ENCODE measurements around the gene CACHD1. TPM values are rescaled to one million over a fixed set of nuclear protein-coding genes. Genes with fewer than 3 reads are reported as not detected.

Gene CACHD1
- polyA plus RNA-seq, 1 donor from 2014 or later = 12.7 TPM

- Histone ChIP-seq H3K36me3 (ENCODE audit: insufficient read depth, low read length) (no peaks in the 10 kb centered on the region), H3K4me2 (ENCODE audit: low read length) (no peak overlapping the region), H3K9ac (ENCODE audit: low read length) (no peak overlapping the region)
Measured at GRCh38 chr1:64514197-64514765, 44.4 kb downstream of the CACHD1 start.

GRCh38 chr1:64515427-64515826, 45.5 kb downstream of the CACHD1 start:
- H3K4me3 ChIP-seq (ENCODE audit: low read length) = no peak overlapping the region
- H3K36me3 ChIP-seq (ENCODE audit: insufficient read depth, low read length) = no peaks in the 10 kb centered on the region
- H4K20me1 ChIP-seq (ENCODE audit: insufficient read depth) = no peaks in the 10 kb centered on the region
- H3K9ac ChIP-seq (ENCODE audit: low read length) = no peak overlapping the region
- no peaks in the 10 kb centered on the region for H3K9me2 ChIP-seq (ENCODE audit: insufficient read depth, low read length)
- no peaks in the 10 kb centered on the region for H3F3A ChIP-seq (ENCODE audit: insufficient read depth, low read length, poor library complexity, severe bottlenecking)
- no peak overlapping the region for H3K27ac ChIP-seq (ENCODE audit: low read length)
- H2AFZ ChIP-seq (ENCODE audit: low read depth, low read length) = no peak overlapping the region
- H3K27me3 ChIP-seq (ENCODE audit: insufficient read depth, low read depth, low read length) = no peaks in the 10 kb centered on the region
- no peaks in the 10 kb centered on the region for H3K9me3 ChIP-seq (ENCODE audit: low read length)
- peaks cover 19% of the 10 kb centered on the region for H3K79me2 ChIP-seq (replicated peaks; ENCODE audit: insufficient read depth, low read length)
- H3K4me2 ChIP-seq (ENCODE audit: low read length) = no peak overlapping the region
- TF ChIP-seq TAF1 (IDR thresholded peaks at IDR 0.05; ENCODE audit: low read depth) = no peak
- no peak for TF ChIP-seq POLR2AphosphoS5 (IDR thresholded peaks at IDR 0.05)
- no peak for TF ChIP-seq EP300 (conservative IDR thresholded peaks at IDR 0.05; ENCODE audit: poor library complexity, severe bottlenecking)
- no peak for TF ChIP-seq CTCF (IDR thresholded peaks at IDR 0.05; ENCODE audit: poor library complexity, severe bottlenecking)
- TF ChIP-seq MXI1 (conservative IDR thresholded peaks at IDR 0.05; ENCODE audit: poor library complexity, severe bottlenecking) = no peak
- no peak for TF ChIP-seq RAD21 (conservative IDR thresholded peaks at IDR 0.05)
- no peak for TF ChIP-seq EZH2 (IDR thresholded peaks at IDR 0.05; ENCODE audit: borderline replicate concordance, insufficient read depth, low read length, poor library complexity, severe bottlenecking)

More at GRCh38 chr1:64514197-64514765, 44.4 kb downstream of the CACHD1 start:
- no peaks in the 10 kb centered on the region for H3K9me3 ChIP-seq (ENCODE audit: low read length)
- no peak overlapping the region for H2AFZ ChIP-seq (ENCODE audit: low read depth, low read length)
- H3K4me3 ChIP-seq (ENCODE audit: low read length) = no peak overlapping the region
- no peak overlapping the region for H3K27ac ChIP-seq (ENCODE audit: low read length)
- H3K79me2 ChIP-seq (replicated peaks; ENCODE audit: insufficient read depth, low read length) = peaks cover 21% of the 10 kb centered on the region
- H3K9me2 ChIP-seq (ENCODE audit: insufficient read depth, low read length) = no peaks in the 10 kb centered on the region
- no peaks in the 10 kb centered on the region for H3F3A ChIP-seq (ENCODE audit: insufficient read depth, low read length, poor library complexity, severe bottlenecking)
- no peak for TF ChIP-seq MXI1 (conservative IDR thresholded peaks at IDR 0.05; ENCODE audit: poor library complexity, severe bottlenecking)
- no peak for TF ChIP-seq SMC3 (conservative IDR thresholded peaks at IDR 0.05; ENCODE audit: poor library complexity)
- no peak for TF ChIP-seq RAD21 (conservative IDR thresholded peaks at IDR 0.05)
- no peak for TF ChIP-seq POLR2AphosphoS5 (IDR thresholded peaks at IDR 0.05)
- TF ChIP-seq EZH2 (IDR thresholded peaks at IDR 0.05; ENCODE audit: borderline replicate concordance, insufficient read depth, low read length, poor library complexity, severe bottlenecking) = no peak
- no peak for TF ChIP-seq CTCF (IDR thresholded peaks at IDR 0.05; ENCODE audit: poor library complexity, severe bottlenecking)
- no peak for TF ChIP-seq REST (IDR thresholded peaks at IDR 0.05; ENCODE audit: borderline replicate concordance)
- no peak for TF ChIP-seq TAF1 (IDR thresholded peaks at IDR 0.05; ENCODE audit: low read depth)
- TF ChIP-seq EP300 (conservative IDR thresholded peaks at IDR 0.05; ENCODE audit: poor library complexity, severe bottlenecking) = no peak
- no peaks in the 10 kb centered on the region for H3K27me3 ChIP-seq (ENCODE audit: insufficient read depth, low read depth, low read length)
- no peaks in the 10 kb centered on the region for H4K20me1 ChIP-seq (ENCODE audit: insufficient read depth)

Data from neural cell (in vitro differentiated cells).